A549 (cell line): ENCODE results near the gene B9D2. TPM values are rescaled to one million over a fixed set of nuclear protein-coding genes. Genes with fewer than 3 reads are reported as not detected.

Experiments used
- ATAC-seq, 2 experiments: fragments of 200-7000 bp in 1 of 2; fragments of >200 bp in 1 of 2; cut with Nextera tagmentation in 1 of 2; cut with Tn5 transposase in 1 of 2; 3 replicates each; pipeline versions ENCODE4 v1.8.0 to v1.9.1; 2018 to 2020; ENCODE audit warnings: mild to moderate bottlenecking in 1 of 2, moderate library complexity in 1 of 2
- CTCF ChIA-PET: fragments of 300-600 bp; sonication (Branson Sonifier 250); formaldehyde crosslinking; extraction: SDS; loops from one replicate; lab custom pipeline; 2021; ENCODE audit warnings: antibody characterized with exemption, inconsistent platforms; lab: Yijun Ruan, JAX
- POLR2A ChIA-PET: fragments of 350-600 bp; formaldehyde crosslinking; extraction: SDS; loops from one replicate; lab custom pipeline; 2021; ENCODE audit warnings: antibody characterized with exemption, inconsistent platforms; lab: Yijun Ruan, JAX
- DNase-seq, 2 experiments: peaks; one replicate each; pipeline versions ENCODE4 v3.0.0 to v3.0.0-alpha.2; 2011 to 2016; ENCODE audit warnings: low read depth in 1 of 2, low spot score in 1 of 2
- FAIRE-seq: peaks from 2 replicates; lab custom pipeline; 2011; peaks lifted over from hg19 to GRCh38; lab: Jason Lieb, UNC
- H3K27ac ChIP-seq, 2 experiments: fragments of >200 bp; sonication (Bioruptor Twin); formaldehyde crosslinking; 3 replicates each; pipeline ENCODE4 v1.5.1; 2016 to 2017
- H3K4me1 ChIP-seq: fragments of >200 bp; sonication (Bioruptor Twin); formaldehyde crosslinking; 3 replicates; pipeline ENCODE4 v1.6.1; 2016
- H3K4me2 ChIP-seq: fragments of >200 bp; sonication (Bioruptor Twin); formaldehyde crosslinking; 3 replicates; pipeline ENCODE4 v1.6.1; 2016
- H3K4me3 ChIP-seq: fragments of >200 bp; sonication (Bioruptor Twin); formaldehyde crosslinking; 3 replicates; pipeline ENCODE4 v1.5.1; 2016
- H3K9me3 ChIP-seq: fragments of >200 bp; sonication (Bioruptor Twin); formaldehyde crosslinking; 3 replicates; pipeline ENCODE4 v1.6.1; 2016
- BHLHE40 ChIP-seq: IDR thresholded peaks from 2 replicates; pipeline ENCODE4 v1.6.1; 2012; ENCODE audit warnings: low read depth, low read length, inconsistent platforms
- CBX2 ChIP-seq: fragments of 200-600 bp; sonication (generic); IDR thresholded peaks from 2 replicates; pipeline ENCODE4 v1.6.1; 2016; ENCODE audit warnings: low read depth, mild to moderate bottlenecking, borderline replicate concordance
- CEBPB ChIP-seq, 2 experiments: fragments of >200 bp in 1 of 2; sonication (Bioruptor Twin) in 1 of 2; formaldehyde crosslinking in 1 of 2; IDR thresholded peaks; 2 replicates each; pipeline ENCODE4 v1.6.1; 2012 to 2016
- CHD2 ChIP-seq: fragments of 150-350 bp; IDR thresholded peaks from 2 replicates; pipeline ENCODE4 v1.6.1; 2014; ENCODE audit warnings: low read length; ENCODE audit not compliant: partially characterized antibody
- CTCF ChIP-seq: fragments of >200 bp; sonication (Bioruptor Twin); formaldehyde crosslinking; IDR thresholded peaks from 3 replicates; pipeline ENCODE4 v1.5.1; 2016
- EHMT2 ChIP-seq: fragments of 200-600 bp; sonication (generic); IDR thresholded peaks from 2 replicates; pipeline ENCODE4 v1.6.1; 2016; ENCODE audit warnings: antibody characterized with exemption, low read depth, mild to moderate bottlenecking, moderate library complexity
- ELK1 ChIP-seq: fragments of 150-350 bp; IDR thresholded peaks from 2 replicates; pipeline ENCODE4 v1.6.1; 2014; ENCODE audit warnings: low read depth, mild to moderate bottlenecking, low read length
- FOSB ChIP-seq: fragments of 250-450 bp; sonication (Bioruptor Pico); IDR thresholded peaks from 2 replicates; pipeline ENCODE4 v1.5.0; 2020; ENCODE audit warnings: mild to moderate bottlenecking, moderate library complexity
- FOSL2 ChIP-seq, 2 experiments: fragments of 450-650 bp in 1 of 2; fragments of >200 bp in 1 of 2; sonication (Bioruptor Twin) in 1 of 2; formaldehyde crosslinking; IDR thresholded peaks; 2 replicates each; pipeline versions ENCODE4 v1.5.0 to v1.6.1; 2016 to 2020; ENCODE audit warnings: mild to moderate bottlenecking in 1 of 2, moderate library complexity in 1 of 2
- HOXA7 ChIP-seq: fragments of 250-450 bp; sonication (Bioruptor Pico); IDR thresholded peaks from 2 replicates; pipeline ENCODE4 v1.5.0; 2020; ENCODE audit warnings: mild to moderate bottlenecking, moderate library complexity
- HOXB5 ChIP-seq: fragments of 250-450 bp; sonication (Bioruptor Pico); IDR thresholded peaks from 2 replicates; pipeline ENCODE4 v1.5.0; 2020; ENCODE audit warnings: mild to moderate bottlenecking, moderate library complexity
- JUNB ChIP-seq: fragments of >200 bp; sonication (Bioruptor Twin); formaldehyde crosslinking; IDR thresholded peaks from 2 replicates; pipeline ENCODE4 v1.6.1; 2016
- NFE2L2 ChIP-seq: fragments of 150-350 bp; conservative IDR thresholded peaks from 2 replicates; pipeline ENCODE4 v1.6.1; 2014; ENCODE audit warnings: low read length
- NR3C1 ChIP-seq: fragments of >200 bp; sonication (Bioruptor Twin); formaldehyde crosslinking; IDR thresholded peaks from 3 replicates; pipeline ENCODE4 v1.6.1; 2017
- POLR2A ChIP-seq: IDR thresholded peaks from 2 replicates; pipeline ENCODE4 v1.6.1; 2012; ENCODE audit warnings: mild to moderate bottlenecking, low read length
- POLR2AphosphoS2 ChIP-seq: conservative IDR thresholded peaks from 2 replicates; pipeline ENCODE4 v1.6.1; 2012; ENCODE audit warnings: low read length, improper control_type of control experiment, inconsistent platforms
- RARB ChIP-seq: fragments of 250-450 bp; sonication (Bioruptor Pico); IDR thresholded peaks from 2 replicates; pipeline ENCODE4 v1.8.0; 2021; ENCODE audit warnings: mild to moderate bottlenecking, moderate library complexity
- RFX5 ChIP-seq: fragments of 450-650 bp; IDR thresholded peaks from 2 replicates; pipeline ENCODE4 v1.7.1; 2014; ENCODE audit warnings: antibody characterized with exemption, mild to moderate bottlenecking, moderate library complexity
- RNF2 ChIP-seq: fragments of 200-600 bp; sonication (generic); IDR thresholded peaks from 2 replicates; pipeline ENCODE4 v1.6.1; 2016; ENCODE audit warnings: low read depth, mild to moderate bottlenecking, antibody characterized with exemption, moderate library complexity, borderline replicate concordance
- SREBF2 ChIP-seq: fragments of 450-650 bp; IDR thresholded peaks from 2 replicates; pipeline ENCODE4 v1.6.1; 2014; ENCODE audit warnings: mild to moderate bottlenecking, moderate library complexity
- TFCP2L1 ChIP-seq: fragments of 250-450 bp; sonication (Bioruptor Pico); IDR thresholded peaks from 2 replicates; pipeline ENCODE4 v1.5.0; 2021; ENCODE audit warnings: mild to moderate bottlenecking
- ZFP36 ChIP-seq: fragments of 450-650 bp; IDR thresholded peaks from 2 replicates; pipeline ENCODE4 v1.6.1; 2014; ENCODE audit warnings: borderline replicate concordance; ENCODE audit not compliant: partially characterized antibody
- ZSCAN20 ChIP-seq: fragments of 250-450 bp; sonication (Bioruptor Pico); IDR thresholded peaks from 2 replicates; pipeline ENCODE4 v1.8.0; 2022; ENCODE audit warnings: mild to moderate bottlenecking, moderate library complexity
- WGBS: methylation state at CpG from one replicate; pipeline ENCODE4 v1.1.6; 2017; ENCODE audit errors: missing lambda C conversion rate; 5-methylcytosine and 5-hydroxymethylcytosine counted together
- polyA plus RNA-seq, 4 experiments: library from polyadenylated mRNA; depleted of rRNA in 3 of 4; stranded (reverse); fragments of >200 nt; fragmentation: RNase III in 1 of 4; extraction: RNeasy Plus Mini Kit Qiagen cat#74134 plus additional on column Dnase treatment in 1 of 4; gene quantifications; 2 replicates in 3 of 4; 3 replicates in 1 of 4; pipeline ENCODE4 v1.2.3, GENCODE V29; 2011 to 2017

B9D2 gene
- polyA plus RNA-seq, 2 of the 4 experiments (the other 2 are of a cell fraction), result 19.6 to 22.5 TPM

- TF ChIP-seq TFCP2L1 (CRISPR knock-in tag), result 0 out of 2 replicates have a peak, but pooled peaks have one; percentile 41
- peak; percentile 8; the same call in 1 of the 2 replicates for TF ChIP-seq POLR2AphosphoS2
- TF ChIP-seq JUNB, result no peak
- TF ChIP-seq FOSB, result no peak
- TF ChIP-seq POLR2A, result no peak
- TF ChIP-seq CHD2, result no peak
- TF ChIP-seq BHLHE40, result no peak
Measured at GRCh38 chr19:41363371-41363752, 587 bp downstream of the B9D2 start (continued).

GRCh38 chr19:41362143-41362847 is 1.7 kb downstream of the B9D2 start:
- peak in 1 of 2 experiments; percentile 68 for DNase-seq
- Histone ChIP-seq H3K4me3 (no peak overlapping the region), H3K4me1 (peaks cover 33% of the 10 kb centered on the region), H3K27ac (0 out of 6 replicates have a peak overlapping the region, but pooled peaks of 1 of the 2 experiments have one; percentile 1), H3K9me3 (no peaks in the 10 kb centered on the region), H3K4me2 (peak overlapping the region; percentile 82; the same call in 2 of the 3 replicates)
- CTCF ChIA-PET, result interaction anchor here (0.6 to 13.8 kb wide), 6 partner anchors 7 to 54 kb away, joined by 3 to 197 read pairs (median 4); partner anchors contain the start of genes CCDC97 and TGFB1
- 70% methylated on average over 10 of the region's 10 CpGs for WGBS
- no peak for ATAC-seq
- POLR2A ChIA-PET, result interaction anchor here (0.6 to 4.5 kb wide), 2 partner anchors 9 kb away, joined by 3 to 96 read pairs; partner anchors contain the start of gene TGFB1
- FAIRE-seq, result no peak
- TF ChIP-seq FOSL2 (IDR thresholded peaks at IDR 0.05), result no peak
- no peak for TF ChIP-seq FOSL2 (CRISPR knock-in tag; IDR thresholded peaks at IDR 0.05)
- TF ChIP-seq NR3C1, result no peak
- no peak for TF ChIP-seq HOXB5 (CRISPR knock-in tag)
- no peak for TF ChIP-seq ELK1
- no peak for TF ChIP-seq SREBF2
- no peak for TF ChIP-seq HOXA7 (CRISPR knock-in tag)
- TF ChIP-seq POLR2A, result no peak
- TF ChIP-seq RNF2, result no peak
- no peak for TF ChIP-seq CTCF
- TF ChIP-seq RFX5, result no peak
- TF ChIP-seq CEBPB (IDR thresholded peaks at IDR 0.05), result no peak
- no peak for TF ChIP-seq NFE2L2
- no peak for TF ChIP-seq ZSCAN20
- TF ChIP-seq RARB, result no peak

- ChIA-PET POLR2A (no interaction called here), CTCF (interaction anchor here (0.6 to 2.8 kb wide), 6 partner anchors 11 to 74 kb away, joined by 3 to 12 read pairs (median 4); no protein-coding TSS in a partner anchor)
- DNase-seq (no peak), ATAC-seq (no peak), FAIRE-seq (no peak)
- TF ChIP-seq HOXA7 (CRISPR knock-in tag), result 0 out of 2 replicates have a peak, but pooled peaks have one; percentile 19
- peak; percentile 40; the same call in 1 of the 2 replicates for TF ChIP-seq FOSB
- no peak for TF ChIP-seq ZFP36
- no peak for TF ChIP-seq HOXB5 (CRISPR knock-in tag)
- TF ChIP-seq CBX2, result no peak
- no peak for TF ChIP-seq EHMT2
- Histone ChIP-seq H3K27ac (no peak overlapping the region), H3K9me3 (no peaks in the 10 kb centered on the region), H3K4me3 (no peak overlapping the region), H3K4me1 (peaks cover 13% of the 10 kb centered on the region), H3K4me2 (no peak overlapping the region)
- WGBS, result 95% methylated on average over 1 of the region's 1 CpG
Measured at GRCh38 chr19:41359741-41360140, 4.2 kb downstream of the B9D2 start.
